HCT116 (cell line): ENCODE measurements around the gene MCL1. TPM values are rescaled to one million over a fixed set of nuclear protein-coding genes. Genes with fewer than 3 reads are reported as not detected.
A peak's percentile ranks its signal among the peaks of the same experiment; 100 is the strongest.

Experiments used
- ATAC-seq: fragments of 200-7000 bp; cut with Tn5 transposase; 2 replicates; pipeline ENCODE4 v1.9.1; 2020; ENCODE audit warnings: mild to moderate bottlenecking, moderate library complexity
- BruUV-seq: library from RNA; stranded (reverse); fragments of 400-500 nt; replicated peaks from 2 replicates; lab custom pipeline; 2021; lab: Mats Ljungman, UMichigan
- CTCF ChIA-PET: fragments of 300-600 bp; sonication (Branson Sonifier 250); formaldehyde crosslinking; loops from one replicate; lab custom pipeline; 2021; ENCODE audit warnings: antibody characterized with exemption; lab: Charles Lee
- POLR2A ChIA-PET: fragments of 300-600, 350-600 bp; sonication (Branson Sonifier 250); formaldehyde crosslinking; loops from one replicate; lab custom pipeline; 2021; ENCODE audit warnings: antibody characterized with exemption; lab: Charles Lee
- RAD21 ChIA-PET, 2 experiments: fragments of 300-600 bp; sonication (Branson Sonifier 250); formaldehyde crosslinking; loops; one replicate each; lab custom pipeline; 2023; ENCODE audit warnings: low total read pairs in 2 of 2; ENCODE audit not compliant: uncharacterized antibody in 2 of 2, unreplicated experiment in 2 of 2, low non-redundant PET in 1 of 2; lab: Charles Lee
- DNase-seq: peaks from one replicate; pipeline ENCODE4 v3.0.0-alpha.2; 2010; ENCODE audit warnings: low read depth, low spot score
- H2AFZ ChIP-seq: fragments of 200-600 bp; shearing (Covaris generic), sonication (generic); 2 replicates; pipeline ENCODE4 v1.6.1; 2017; ENCODE audit warnings: low read depth, mixed run types, mixed read lengths, antibody characterized with exemption, low read length; ENCODE audit not compliant: poor library complexity, severe bottlenecking
- H3K27ac ChIP-seq: 2 replicates; pipeline ENCODE4 v1.5.1; 2012; ENCODE audit warnings: low read depth, low read length
- H3K27me3 ChIP-seq: fragments of 200-600 bp; sonication (generic); 2 replicates; pipeline ENCODE4 v1.6.1; 2016; ENCODE audit warnings: mixed run types, low read length, mixed read lengths; ENCODE audit not compliant: insufficient read depth
- H3K36me3 ChIP-seq, 2 experiments: fragments of 200-500 bp in 1 of 2; fragments of 200-600 bp in 1 of 2; sonication (Bioruptor generic) in 1 of 2; sonication (generic) in 1 of 2; 2 replicates each; pipeline versions ENCODE4 v1.5.1 to v1.6.1; 2014 to 2016; ENCODE audit warnings: low read length in 2 of 2, inconsistent platforms in 1 of 2, mixed read lengths in 1 of 2, mixed run types in 1 of 2; ENCODE audit not compliant: insufficient read depth in 2 of 2, control insufficient read depth in 1 of 2
- H3K4me1 ChIP-seq, 2 experiments: fragments of 200-600 bp in 1 of 2; sonication (generic) in 1 of 2; 2 replicates each; pipeline versions ENCODE4 v1.5.1 to v1.6.1; 2012 to 2017; ENCODE audit warnings: low read length in 2 of 2, inconsistent platforms in 1 of 2, mild to moderate bottlenecking in 1 of 2, mixed read lengths in 1 of 2, mixed run types in 1 of 2, moderate library complexity in 1 of 2; ENCODE audit not compliant: insufficient read depth in 2 of 2, control insufficient read depth in 1 of 2
- H3K4me2 ChIP-seq: fragments of 200-600 bp; sonication (generic); 2 replicates; pipeline ENCODE4 v1.6.1; 2017; ENCODE audit warnings: mixed run types, low read length, mixed read lengths
- H3K4me3 ChIP-seq, 2 experiments: fragments of 200-600 bp in 1 of 2; sonication (generic) in 1 of 2; replicated peaks in 1 of 2; 2 replicates each; pipeline ENCODE4 v1.5.1; 2011 to 2016; ENCODE audit warnings: low read length in 2 of 2, control low read depth in 1 of 2, low read depth in 1 of 2, mild to moderate bottlenecking in 1 of 2, mixed read lengths in 1 of 2, mixed run types in 1 of 2
- H3K79me2 ChIP-seq: fragments of 200-600 bp; sonication (generic); 2 replicates; pipeline ENCODE4 v1.6.1; 2017; ENCODE audit warnings: mild to moderate bottlenecking, mixed run types, low read length, moderate library complexity, mixed read lengths; ENCODE audit not compliant: insufficient read depth
- H3K9ac ChIP-seq: fragments of 200-600 bp; sonication (generic); 2 replicates; pipeline ENCODE4 v1.6.1; 2016; ENCODE audit warnings: low read length, mixed read lengths
- H3K9me2 ChIP-seq: fragments of 200-600 bp; sonication (generic), shearing (Covaris generic); 2 replicates; pipeline ENCODE4 v1.6.1; 2017; ENCODE audit warnings: mixed run types, mild to moderate bottlenecking, moderate library complexity; ENCODE audit not compliant: insufficient read depth
- H3K9me3 ChIP-seq, 2 experiments: fragments of 200-500 bp in 1 of 2; fragments of 200-600 bp in 1 of 2; sonication (Bioruptor generic) in 1 of 2; sonication (generic) in 1 of 2; 2 replicates each; pipeline ENCODE4 v1.6.1; 2014 to 2017; ENCODE audit warnings: low read length in 2 of 2, mixed read lengths in 2 of 2, inconsistent platforms in 1 of 2, low read depth in 1 of 2, mild to moderate bottlenecking in 1 of 2, mixed run types in 1 of 2, moderate library complexity in 1 of 2; ENCODE audit not compliant: control insufficient read depth in 1 of 2, insufficient read depth in 1 of 2
- H4K20me1 ChIP-seq: fragments of 200-600 bp; sonication (generic), shearing (Covaris generic); 2 replicates; pipeline ENCODE4 v1.6.1; 2017; ENCODE audit warnings: mixed run types, mild to moderate bottlenecking, moderate library complexity; ENCODE audit not compliant: insufficient read depth
- ELF1 ChIP-seq: IDR thresholded peaks from 2 replicates; pipeline ENCODE4 v1.6.1; 2012; ENCODE audit warnings: low read depth, borderline replicate concordance
- POLR2AphosphoS5 ChIP-seq: IDR thresholded peaks from 2 replicates; pipeline ENCODE4 v1.6.1; 2011; ENCODE audit warnings: mild to moderate bottlenecking, low read depth, low read length, moderate library complexity
- ZNF274 ChIP-seq: fragments of 200-500 bp; sonication (Bioruptor generic); IDR thresholded peaks from 2 replicates; pipeline ENCODE4 v1.6.1; 2014; ENCODE audit warnings: mild to moderate bottlenecking, low read depth, low read length, inconsistent platforms
- intact Hi-C: fragments of 100-400 bp; cut with micrococcal nuclease; formaldehyde crosslinking; loops from 2 replicates; pipeline ENCODE4 v1.10.0; 2022
- total RNA-seq: library from RNA; stranded (reverse); gene quantifications from one replicate; pipeline ENCODE4 v1.2.1, GENCODE V29; 2021; ENCODE audit not compliant: unreplicated experiment

Gene MCL1
- total RNA-seq, 1 experiment from 2014 or later: 146 TPM

DNA sequence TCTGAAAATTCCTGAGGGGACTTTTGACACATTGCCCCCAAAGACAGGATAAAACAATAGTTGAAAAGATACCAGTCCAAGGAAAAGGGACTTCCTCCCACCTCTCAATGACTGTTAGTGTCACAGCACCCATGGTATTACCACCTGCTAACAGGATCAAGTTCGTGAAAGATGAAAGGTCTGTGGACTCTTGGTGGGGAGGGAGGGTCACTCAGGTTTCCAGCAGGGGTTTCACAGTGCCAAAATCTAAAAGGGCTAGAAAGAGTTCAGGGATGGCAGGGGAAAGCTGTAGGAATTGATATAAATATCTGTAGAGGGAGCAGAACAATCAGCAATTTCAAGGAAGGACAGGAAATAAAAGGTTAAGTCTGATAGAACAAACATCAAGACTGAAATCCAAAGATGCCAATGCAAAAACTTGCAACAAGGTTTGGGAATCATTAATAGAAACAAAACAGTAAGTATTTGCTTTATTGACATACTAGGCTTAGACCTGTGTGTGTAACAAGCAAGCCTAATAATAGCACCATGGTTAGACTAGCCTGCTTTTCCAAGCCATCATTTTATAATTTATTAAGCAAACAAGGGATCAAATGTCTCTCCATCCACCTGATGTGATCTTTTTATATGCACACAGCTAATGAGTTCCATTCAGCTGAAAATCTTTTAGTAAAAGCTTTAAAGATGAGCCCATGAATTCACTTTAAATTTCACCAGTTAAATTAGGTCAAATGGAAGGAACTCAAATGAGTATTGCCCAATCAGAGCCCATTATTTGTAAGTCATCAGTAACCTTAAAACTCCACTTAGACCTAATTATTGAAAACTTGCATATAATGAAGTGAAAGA, 3.7 kb downstream of the MCL1 start:
- H2AFZ ChIP-seq: no peak overlapping the region
- H3K4me3 ChIP-seq: no peak overlapping the region
- H3K9me3 ChIP-seq: no peaks in the 10 kb centered on the region
- H3K36me3 ChIP-seq: peaks cover 38 to 58% of the 10 kb centered on the region in 2 experiments
- DNase-seq: no peak
- no peak overlapping the region; the same call in 1 of the 2 replicates for H3K9ac ChIP-seq
- peaks cover 92% of the 10 kb centered on the region for H3K79me2 ChIP-seq
- peaks cover 58% of the 10 kb centered on the region for H4K20me1 ChIP-seq
- peaks cover 33 to 71% of the 10 kb centered on the region in 2 experiments for H3K4me1 ChIP-seq
- RAD21 ChIA-PET: no interaction called here
- H3K27ac ChIP-seq: peak overlapping the region; percentile 5; the same call in 1 of the 2 replicates
- TF ChIP-seq ZNF274: no peak
- intact Hi-C loops: loop anchor here (5.0 kb wide), 1 partner anchor 402 kb away; no protein-coding TSS in a partner anchor
- H3K9me2 ChIP-seq: no peaks in the 10 kb centered on the region
- H3K27me3 ChIP-seq: no peaks in the 10 kb centered on the region
- CTCF ChIA-PET: no interaction called here
- no TSS peak for BruUV-seq
- POLR2A ChIA-PET: interaction anchor here (1.0 to 1.6 kb wide), 4 partner anchors 7 to 29 kb away, joined by 3 to 5 read pairs (median 4); no protein-coding TSS in a partner anchor
- H3K4me2 ChIP-seq: peak overlapping the region; percentile 86
- ATAC-seq: no peak

DNA sequence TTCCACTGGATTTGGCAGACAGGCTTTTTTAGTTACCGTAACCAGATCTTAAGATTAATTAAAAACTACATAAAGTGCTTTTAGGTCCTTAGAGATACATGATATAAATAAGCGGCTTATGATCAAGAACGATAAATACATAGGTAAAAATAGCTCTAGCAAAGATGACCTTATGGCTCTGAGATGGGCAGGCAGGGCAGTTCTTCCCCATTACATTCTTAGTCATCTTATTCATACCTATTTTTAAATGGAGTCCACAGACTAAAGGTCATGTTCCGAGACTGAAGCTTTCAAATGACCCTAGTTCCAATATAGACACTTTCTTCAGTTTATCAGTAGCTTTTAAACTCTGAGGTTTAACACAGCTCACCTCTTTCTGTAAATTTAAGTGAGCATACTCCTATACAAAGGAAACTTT, 4.3 kb downstream of the MCL1 start:
- BruUV-seq: no TSS peak
- Histone ChIP-seq H3K9ac (no peak overlapping the region), H3K36me3 (peaks cover 38 to 58% of the 10 kb centered on the region in 2 experiments), H3K9me3 (no peaks in the 10 kb centered on the region), H3K4me3 (no peak overlapping the region), H3K79me2 (peaks cover 86% of the 10 kb centered on the region), H2AFZ (no peak overlapping the region), H3K27me3 (no peaks in the 10 kb centered on the region), H3K4me1 (peaks cover 36 to 70% of the 10 kb centered on the region in 2 experiments), H3K4me2 (peak overlapping the region; percentile 86), H3K9me2 (no peaks in the 10 kb centered on the region), H3K27ac (peak overlapping the region; percentile 5; the same call in 1 of the 2 replicates), H4K20me1 (peaks cover 58% of the 10 kb centered on the region)
- peak; percentile 19; the same call in 1 of the 2 replicates for TF ChIP-seq POLR2AphosphoS5
- no peak for TF ChIP-seq ELF1
- DNase-seq: no peak
- ChIA-PET POLR2A (interaction anchor here (1.0 kb wide), 1 partner anchor 12 kb away, joined by 4 read pairs; no protein-coding TSS in a partner anchor), CTCF (interaction anchor here (0.5 kb wide), 1 partner anchor 27 kb away, joined by 3 read pairs; no protein-coding TSS in a partner anchor), RAD21 (no interaction called here)
- ATAC-seq: no peak
- intact Hi-C loops: loop anchor here (5.0 kb wide), 1 partner anchor 402 kb away; no protein-coding TSS in a partner anchor
